Endothelial cell (in vitro differentiated cells): ENCODE measurements around the gene BRF1. TPM values are rescaled to one million over a fixed set of nuclear protein-coding genes. Genes with fewer than 3 reads are reported as not detected.
"Not testable (repeated sequence)": the region's sequence is repeated elsewhere in the genome, so short reads cannot be mapped to it uniquely, and the experiment has no call there.

Experiments
- DNase-seq: peaks from one replicate; pipeline ENCODE4 v3.0.0; 2021; ENCODE audit warnings: low spot score
- H3K27ac Mint-ChIP-seq: one replicate; pipeline ENCODE4 v1.8.0; 2021; ENCODE audit warnings: mixed read lengths, inconsistent platforms; ENCODE audit not compliant: unreplicated experiment
- H3K27me3 Mint-ChIP-seq: one replicate; pipeline ENCODE4 v1.8.0; 2021; ENCODE audit warnings: mild to moderate bottlenecking, moderate library complexity, mixed read lengths, inconsistent platforms; ENCODE audit not compliant: unreplicated experiment
- H3K36me3 Mint-ChIP-seq: one replicate; pipeline ENCODE4 v1.8.0; 2021; ENCODE audit warnings: mild to moderate bottlenecking, low read depth, mixed read lengths, inconsistent platforms; ENCODE audit not compliant: unreplicated experiment
- H3K4me1 Mint-ChIP-seq: one replicate; pipeline ENCODE4 v1.8.0; 2021; ENCODE audit warnings: mild to moderate bottlenecking, mixed read lengths, inconsistent platforms; ENCODE audit not compliant: unreplicated experiment
- H3K4me3 Mint-ChIP-seq: one replicate; pipeline ENCODE4 v1.8.0; 2021; ENCODE audit warnings: mild to moderate bottlenecking, mixed read lengths, inconsistent platforms; ENCODE audit not compliant: unreplicated experiment
- H3K9me3 Mint-ChIP-seq: one replicate; pipeline ENCODE4 v1.8.0; 2021; ENCODE audit warnings: mixed read lengths, inconsistent platforms; ENCODE audit not compliant: unreplicated experiment
- CTCF ChIP-seq: fragments of 200-600 bp; sonication (generic); IDR thresholded peaks from one replicate; pipeline ENCODE4 v1.5.0; 2021; ENCODE audit warnings: antibody characterized with exemption; ENCODE audit not compliant: unreplicated experiment
- total RNA-seq: library from RNA; stranded (reverse); fragmentation: NEBNext Ultra II Directional; extraction: Animal tissue kit (Norgen Biotek cat#: 25700); gene quantifications from one replicate; pipeline ENCODE4 v1.2.1, GENCODE V29; 2021; ENCODE audit not compliant: unreplicated experiment

BRF1 gene
- total RNA-seq, 1 donor from 2014 or later, result 40.9 TPM

GRCh38 chr14:105281371-105282097 lies 19.3 kb downstream of the BRF1 start:
- H3K4me3 Mint-ChIP-seq, result peak overlapping the region; percentile 48
- DNase-seq, result peak; percentile 41
- H3K27me3 Mint-ChIP-seq, result no peaks in the 10 kb centered on the region
- H3K4me1 Mint-ChIP-seq, result peaks cover 30% of the 10 kb centered on the region
- TF ChIP-seq CTCF, result no peak
- H3K27ac Mint-ChIP-seq, result peak overlapping the region; percentile 19
- peaks cover 13% of the 10 kb centered on the region for H3K36me3 Mint-ChIP-seq
- no peaks in the 10 kb centered on the region for H3K9me3 Mint-ChIP-seq

- H3K36me3 Mint-ChIP-seq, result peaks cover 10% of the 10 kb centered on the region
- H3K4me1 Mint-ChIP-seq, result peaks cover 30% of the 10 kb centered on the region
- no peak for TF ChIP-seq CTCF
- no peak for DNase-seq
- no peaks in the 10 kb centered on the region for H3K27me3 Mint-ChIP-seq
- no peak overlapping the region for H3K4me3 Mint-ChIP-seq
- no peak overlapping the region for H3K27ac Mint-ChIP-seq
- H3K9me3 Mint-ChIP-seq, result no peaks in the 10 kb centered on the region
Observed at GRCh38 chr14:105280525-105280924, 20.3 kb downstream of the BRF1 start.

- H3K4me3 Mint-ChIP-seq, result no peak overlapping the region
Observed at GRCh38 chr14:105279642-105280361, 21.0 kb downstream of the BRF1 start.

GRCh38 chr14:105277448-105277847 lies 23.4 kb downstream of the BRF1 start:
- not testable (repeated sequence) for H3K9me3 Mint-ChIP-seq

More at GRCh38 chr14:105279642-105280361, 21.0 kb downstream of the BRF1 start:
- DNase-seq, result no peak
- no peaks in the 10 kb centered on the region for H3K9me3 Mint-ChIP-seq
- H3K27ac Mint-ChIP-seq, result no peak overlapping the region
- H3K4me1 Mint-ChIP-seq, result peaks cover 28% of the 10 kb centered on the region
- peaks cover 6% of the 10 kb centered on the region for H3K36me3 Mint-ChIP-seq
- no peak for TF ChIP-seq CTCF
- no peaks in the 10 kb centered on the region for H3K27me3 Mint-ChIP-seq

GRCh38 chr14:105275267-105275946 lies 25.4 kb downstream of the BRF1 start:
- no peak for DNase-seq
- Mint-ChIP-seq H3K9me3 (no peaks in the 10 kb centered on the region), H3K36me3 (peaks cover 5% of the 10 kb centered on the region), H3K27ac (peak overlapping the region; percentile 6), H3K4me1 (no peaks in the 10 kb centered on the region), H3K27me3 (peaks cover 1% of the 10 kb centered on the region), H3K4me3 (no peak overlapping the region)
- TF ChIP-seq CTCF, result no peak

More at GRCh38 chr14:105277448-105277847, 23.4 kb downstream of the BRF1 start:
- H3K4me3 Mint-ChIP-seq, H3K27me3 Mint-ChIP-seq, DNase-seq, H3K4me1 Mint-ChIP-seq, H3K27ac Mint-ChIP-seq, H3K36me3 Mint-ChIP-seq: not testable (repeated sequence)
